ENCODE data around the gene LRCH3. TPM values are rescaled to one million over a fixed set of nuclear protein-coding genes. Genes with fewer than 3 reads are reported as not detected.

The LRCH3 gene
- total and polyA plus RNA-seq, 4 donors, result 44.5 to 84.6 (median 58.0) TPM

DNA sequence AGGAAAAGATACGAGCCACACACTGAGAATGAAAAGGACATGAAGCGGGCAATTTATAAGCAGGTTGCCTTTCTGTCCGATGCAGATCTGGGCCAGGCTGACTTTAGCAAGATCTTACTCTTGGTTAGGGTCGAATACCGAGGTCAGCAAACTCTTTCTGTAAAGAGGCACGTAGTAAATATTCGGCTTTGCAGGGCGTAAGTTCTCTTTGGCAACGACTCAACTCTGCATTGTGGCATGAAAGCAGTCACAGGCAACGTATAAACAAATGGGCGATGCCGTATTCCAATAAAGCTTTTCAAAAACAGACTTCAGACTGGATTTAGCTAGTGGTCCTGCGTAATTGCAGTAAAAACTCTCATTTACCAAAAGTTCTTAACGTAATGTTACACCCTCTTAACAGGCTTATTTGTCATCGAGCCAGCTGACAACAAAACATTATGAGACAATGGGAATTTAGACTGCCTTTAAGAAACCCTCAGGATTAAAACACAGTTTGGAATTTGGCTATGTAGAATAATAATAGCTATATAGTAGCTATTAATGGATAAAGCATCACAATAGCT lies 145.8 kb downstream of the LRCH3 start:
- no peaks in the 10 kb centered on the region for H3K27me3 ChIP-seq (ENCODE audit: control insufficient read depth, insufficient read depth, low read length)
- peaks cover 25% of the 10 kb centered on the region for H3K36me3 ChIP-seq (ENCODE audit: control insufficient read depth, insufficient read depth, low read length)
- H3K27ac ChIP-seq (ENCODE audit: low read depth, low read length), result no peak overlapping the region
- no peak overlapping the region for H3K4me3 ChIP-seq (ENCODE audit: low read depth, low read length)
- no peak for DNase-seq (ENCODE audit: low read depth in 4 of 6, low spot score in 6 of 6)
- H3K9me3 ChIP-seq (ENCODE audit: control insufficient read depth, insufficient read depth, low read length), result no peaks in the 10 kb centered on the region
- 70% methylated on average over 13 of the region's 15 CpGs for WGBS (ENCODE audit: insufficient coverage)
- no peaks in the 10 kb centered on the region for H3K4me1 ChIP-seq (ENCODE audit: control insufficient read depth, insufficient read depth, low read length)

Small RNA genes within 50 kb of the gene (small RNA-seq; reads per million reads assigned to genes)
- not detected for gene RNU6-858P (ENCODE audit: low replicate concordance)

Other genes with a start within 250 kb of the LRCH3 start
- gene BDH1, start 235.3 kb upstream of the LRCH3 start, total RNA-seq, result 10 to 100 TPM; 18.7 to 19.6 TPM
- 10 to 100 TPM; 46.5 to 57.9 TPM for gene BDH1, start 235.3 kb upstream of the LRCH3 start, polyA plus RNA-seq (ENCODE audit: insufficient read length in 2 of 2)
- gene RUBCN, start 54.4 kb upstream of the LRCH3 start, total RNA-seq, result 10 to 100 TPM; 25.6 to 28.0 TPM
- 10 to 100 TPM; 47.2 to 58.2 TPM for gene RUBCN, start 54.4 kb upstream of the LRCH3 start, polyA plus RNA-seq (ENCODE audit: insufficient read length in 2 of 2)
- gene FYTTD1, start 41.4 kb upstream of the LRCH3 start, total RNA-seq, result 10 to 100 TPM; 60.4 to 83.1 TPM
- gene FYTTD1, start 41.4 kb upstream of the LRCH3 start, polyA plus RNA-seq (ENCODE audit: insufficient read length in 2 of 2), result 10 to 100 TPM; 60.0 to 95.3 TPM
- gene RPL35A, start 158.9 kb downstream of the LRCH3 start, total RNA-seq, result 1,000 to 10,000 TPM in 1 of 2 donors, 100 to 1,000 TPM in 1; 441 to 1,724 TPM
- gene RPL35A, start 158.9 kb downstream of the LRCH3 start, polyA plus RNA-seq (ENCODE audit: insufficient read length in 2 of 2), result 100 to 1,000 TPM; 891 to 937 TPM
- 10 to 100 TPM in 1 of 2 donors, 1 to 10 TPM in 1; 9.5 to 16.3 TPM for gene LMLN, start 169.0 kb downstream of the LRCH3 start, total RNA-seq
- gene LMLN, start 169.0 kb downstream of the LRCH3 start, polyA plus RNA-seq (ENCODE audit: insufficient read length in 2 of 2), result 1 to 10 TPM; 8.5 to 10.0 TPM

Measured in spinal cord (tissue), 10 donors.